Fibroblast of skin of left biceps (primary cell): ENCODE results near the gene RDH13.
"Not testable (repeated sequence)": the region's sequence is repeated elsewhere in the genome, so short reads cannot be mapped to it uniquely, and the experiment has no call there.

Experiments used
- DNase-seq, 2 experiments: peaks; one replicate each; pipeline ENCODE4 v3.0.0-alpha.2; 2013; ENCODE audit warnings: low read depth in 2 of 2

Gene RDH13

GRCh38 chr19:55077106-55077505 lies 14.2 kb upstream of the RDH13 start:
- DNase-seq, result no peak

DNA sequence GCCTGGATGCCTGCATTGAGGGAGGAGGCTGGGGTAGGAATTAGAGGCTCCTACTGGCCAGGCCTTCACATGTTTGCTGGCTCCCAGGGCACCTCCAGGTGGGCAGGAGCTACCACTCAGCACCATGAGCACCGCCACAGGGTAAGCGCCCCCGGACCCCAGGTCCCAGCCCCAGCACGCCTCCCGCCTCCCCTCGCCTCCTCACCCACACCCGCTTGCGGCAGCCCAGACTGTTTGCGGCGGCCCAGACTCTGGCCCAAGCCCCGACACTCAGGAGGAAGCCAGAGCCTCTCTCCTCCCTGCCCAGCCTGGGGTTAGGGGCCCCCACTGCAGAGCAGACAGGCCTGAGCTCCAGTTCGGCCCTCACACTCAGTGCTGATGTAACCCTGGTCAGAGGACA lies 13.4 kb upstream of the RDH13 start:
- DNase-seq, result no peak

DNA sequence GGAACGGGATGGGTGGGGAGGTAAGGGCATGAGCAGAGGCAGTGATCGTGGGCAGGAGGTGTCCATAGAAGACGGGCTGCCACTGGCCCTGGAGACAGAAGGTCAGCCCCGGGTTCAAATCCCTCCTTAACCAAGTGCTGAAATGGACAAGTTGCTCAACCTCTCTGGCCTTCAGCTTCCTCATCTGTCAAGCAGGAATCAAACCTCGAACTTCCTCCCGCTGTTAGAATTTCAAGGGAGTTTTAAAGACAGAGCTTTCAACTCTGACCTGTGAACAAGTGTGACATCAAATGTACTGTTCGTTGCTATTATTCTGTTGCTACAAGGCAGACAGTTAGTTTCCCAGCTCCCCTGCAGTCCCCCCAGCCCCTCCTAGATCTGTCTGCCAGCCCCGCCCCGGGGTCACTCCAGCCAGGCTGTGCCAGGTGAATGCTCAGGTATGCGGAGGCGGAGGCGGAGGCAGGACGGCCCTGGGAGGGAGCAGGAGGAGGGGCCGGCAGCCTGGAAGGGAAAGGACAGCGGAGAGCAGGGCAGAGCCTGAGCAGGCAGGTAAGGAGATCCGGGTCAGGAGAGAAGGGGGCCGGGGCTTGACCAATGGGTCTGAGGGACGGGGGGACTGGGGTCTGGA lies 12.5 kb upstream of the RDH13 start, which contains the start of gene EPS8L1:
TSS of gene EPS8L1 (plus strand) at position 499 of the 628 bp plus-strand sequence. CDS start 576 bp downstream, outside the sequence.
- DNase-seq, result no peak

DNA sequence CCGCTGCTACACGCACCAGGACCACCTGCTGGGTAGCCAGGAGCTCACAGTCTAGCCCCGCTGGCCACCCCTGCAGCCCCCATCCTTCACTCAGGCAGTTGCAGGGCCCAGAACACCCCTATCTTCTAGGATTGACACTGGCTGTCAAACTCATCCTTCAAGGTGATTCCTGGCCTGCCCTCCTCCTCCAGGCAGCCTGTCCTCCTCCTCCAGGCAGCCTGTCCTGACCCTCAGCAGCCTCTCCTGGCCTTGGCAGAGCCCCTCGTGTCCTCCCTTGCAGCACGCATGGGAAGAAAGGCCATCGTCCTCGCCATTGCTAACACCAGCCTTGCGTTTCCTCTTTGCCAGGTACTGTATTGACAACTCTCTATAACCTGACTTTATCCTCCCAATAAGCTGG lies 9.0 kb upstream of the RDH13 start:
- DNase-seq, result no peak

DNA sequence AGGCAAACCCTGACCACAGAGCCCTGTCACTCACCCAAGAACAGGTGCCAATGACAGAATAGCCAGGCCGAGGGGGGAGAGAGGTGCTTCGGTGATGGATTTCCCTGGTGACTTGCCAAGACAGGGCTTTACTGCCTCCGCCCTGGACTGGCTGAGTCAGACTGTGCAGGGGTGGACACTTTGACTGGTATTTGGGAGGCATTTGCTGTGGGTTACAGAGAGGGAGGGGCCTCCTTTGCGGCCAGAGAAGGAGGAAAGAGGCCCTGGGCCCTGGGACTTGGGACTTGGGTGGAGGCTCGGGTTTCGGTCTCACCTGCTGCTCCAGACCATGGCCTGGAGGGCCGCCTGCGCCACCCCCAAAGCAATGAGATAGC lies 8.2 kb upstream of the RDH13 start:
- no peak for DNase-seq

DNA sequence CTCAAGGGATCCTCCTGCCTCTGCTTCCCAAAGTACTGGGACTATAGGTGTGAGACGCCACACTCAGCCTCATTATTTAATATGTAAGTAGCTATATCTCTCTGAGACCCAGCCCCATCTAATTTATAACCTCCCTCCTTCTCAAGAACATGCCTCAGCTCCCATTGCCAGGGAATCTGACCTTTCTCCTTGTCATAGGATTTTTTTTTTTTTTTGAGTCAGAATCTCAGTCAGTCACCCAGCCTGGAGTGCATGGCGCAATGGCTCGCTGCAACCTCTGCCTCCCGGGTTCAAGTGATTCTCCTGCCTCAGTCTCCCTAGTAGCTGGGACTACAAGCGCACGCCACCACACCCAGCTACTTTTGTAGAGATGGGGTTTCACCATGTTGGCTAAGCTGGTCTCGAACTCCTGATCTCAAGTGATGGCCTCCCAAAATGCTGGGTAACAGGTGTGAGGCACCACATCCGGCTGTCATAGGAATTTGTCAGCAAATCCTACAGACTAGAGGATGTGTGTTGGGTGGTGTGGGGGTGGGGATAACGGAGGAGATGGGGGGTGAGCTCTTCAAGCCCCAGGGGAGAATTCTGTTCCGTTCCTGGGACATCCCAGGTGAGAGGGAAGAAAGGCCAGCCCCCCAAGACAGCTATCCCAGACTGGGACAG lies 7.6 kb upstream of the RDH13 start:
- DNase-seq, result no peak

DNA sequence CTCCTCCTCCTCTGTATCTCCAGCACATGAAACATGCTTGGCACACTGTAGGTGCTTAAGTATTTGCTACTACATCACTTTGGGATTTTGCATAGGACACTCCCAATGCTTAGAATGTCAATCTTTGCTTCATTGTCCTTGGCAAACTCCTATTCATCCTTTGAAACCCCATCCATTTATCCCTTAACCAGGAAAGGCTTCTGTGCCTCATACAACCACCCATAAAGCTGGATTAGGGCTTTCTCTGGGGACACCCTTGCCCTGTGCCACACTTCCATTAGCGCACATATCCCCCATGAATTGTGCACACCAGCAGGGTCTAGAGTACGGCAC lies 6.9 kb upstream of the RDH13 start:
- no peak for DNase-seq

GRCh38 chr19:55068950-55069864 lies 6.3 kb upstream of the RDH13 start:
- no peak for DNase-seq

- DNase-seq, result no peak
Measured at GRCh38 chr19:55067869-55068268, 4.9 kb upstream of the RDH13 start.

- no peak for DNase-seq
Measured at GRCh38 chr19:55066107-55066709, 3.3 kb upstream of the RDH13 start.

DNA sequence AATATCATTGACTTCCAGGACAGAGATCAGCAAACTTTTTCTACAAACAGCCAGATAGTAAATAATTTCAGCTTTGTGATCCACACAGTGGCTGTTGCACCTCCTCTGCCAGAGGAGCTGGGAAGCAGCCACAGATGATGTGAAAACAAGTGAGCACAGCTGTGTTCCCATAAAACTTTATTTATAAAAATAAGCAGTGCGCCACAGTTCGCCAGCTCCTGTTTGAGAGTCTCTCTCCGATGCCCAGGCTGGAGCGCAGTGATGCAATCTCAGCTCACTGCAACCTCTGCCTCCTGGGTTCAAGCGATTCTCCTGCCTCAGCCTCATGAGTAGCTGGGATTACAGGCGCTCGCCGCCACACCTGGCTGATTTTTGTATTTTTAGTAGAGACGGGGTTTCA lies 2.6 kb upstream of the RDH13 start:
- DNase-seq, result not testable (repeated sequence)

- no peak for DNase-seq
Measured at GRCh38 chr19:55063492-55063843, 520 bp upstream of the RDH13 start.

- not testable (repeated sequence) for DNase-seq
Measured at GRCh38 chr19:55060287-55060686, 2.7 kb downstream of the RDH13 start.

DNA sequence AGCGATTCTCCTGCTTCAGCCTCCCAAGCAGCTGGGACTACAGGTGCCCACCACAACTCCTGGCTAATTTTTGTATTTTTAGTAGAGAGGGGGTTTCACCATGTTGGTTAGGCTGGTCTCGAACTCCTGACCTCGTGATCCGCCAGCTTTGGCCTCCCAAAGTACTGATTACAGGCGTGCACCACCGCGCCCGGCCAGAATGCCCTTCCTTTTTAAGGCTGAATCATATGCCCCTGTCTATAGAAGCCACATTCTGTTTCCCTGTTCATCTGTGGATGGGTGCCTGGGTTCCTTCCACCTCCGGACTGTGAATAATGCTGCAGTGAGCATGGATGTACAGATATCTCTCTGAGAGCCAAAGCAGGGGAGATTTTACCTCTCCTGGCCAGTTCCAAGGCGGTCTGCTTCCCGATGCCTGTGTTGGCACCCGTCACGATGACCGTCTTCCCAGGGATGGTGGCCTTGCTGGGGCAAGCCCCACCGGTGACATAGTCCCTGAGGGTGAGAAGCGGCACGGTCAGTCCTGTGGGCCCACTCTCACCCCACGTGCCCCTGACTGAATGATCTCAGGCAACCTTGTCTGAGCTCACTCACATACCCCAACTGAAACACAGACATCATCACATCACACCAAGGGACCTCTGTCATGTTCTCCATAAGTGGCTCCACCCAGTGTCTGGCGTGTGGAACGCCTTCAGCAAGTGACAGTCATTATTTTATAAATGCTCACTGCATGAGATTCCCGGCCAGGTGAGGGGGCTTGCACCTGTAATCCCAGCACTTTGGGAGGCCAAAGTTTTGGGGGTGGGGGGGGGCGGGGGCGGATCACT lies 4.0 kb downstream of the RDH13 start:
- DNase-seq, result no peak

DNA sequence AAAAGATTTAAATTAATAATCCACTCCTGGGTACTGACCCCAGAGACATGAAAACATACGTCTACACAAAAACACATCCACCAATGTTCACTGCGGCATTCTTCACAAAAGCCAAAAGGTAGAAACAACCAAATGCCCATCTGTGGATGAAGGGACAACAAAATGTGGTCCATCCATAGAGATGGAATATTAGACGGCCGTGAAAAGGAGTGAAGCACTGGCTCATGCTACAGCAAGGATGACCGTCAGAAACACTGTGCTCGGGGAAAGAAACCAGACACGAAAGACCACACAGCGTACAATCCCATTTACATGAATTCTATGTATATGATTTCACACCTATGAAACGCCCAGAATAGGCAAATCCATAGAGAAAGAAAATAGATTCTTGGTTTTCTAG lies 6.1 kb downstream of the RDH13 start:
- DNase-seq, result no peak

DNA sequence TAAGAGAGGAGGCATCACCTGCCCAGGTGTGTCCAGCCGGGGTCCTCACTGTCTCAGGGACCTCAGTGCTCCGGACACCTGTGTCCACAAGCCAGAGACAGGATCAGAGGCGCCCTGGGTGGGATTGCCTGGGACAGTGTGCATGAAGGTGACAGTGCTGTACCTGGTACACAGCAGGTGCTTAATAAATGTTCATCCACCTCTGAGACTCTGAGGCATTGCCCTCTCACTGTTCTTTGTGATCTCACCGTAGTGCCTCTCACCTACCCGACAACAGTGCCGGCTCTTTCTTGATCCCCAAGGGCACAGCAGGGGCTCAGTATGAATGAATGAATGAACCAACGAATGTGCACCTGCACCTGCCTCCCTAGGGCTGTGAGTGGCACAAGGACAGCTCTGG lies 9.2 kb downstream of the RDH13 start:
- no peak for DNase-seq

- DNase-seq, result no peak
Measured at GRCh38 chr19:55050749-55051532, 12.0 kb downstream of the RDH13 start.

DNA sequence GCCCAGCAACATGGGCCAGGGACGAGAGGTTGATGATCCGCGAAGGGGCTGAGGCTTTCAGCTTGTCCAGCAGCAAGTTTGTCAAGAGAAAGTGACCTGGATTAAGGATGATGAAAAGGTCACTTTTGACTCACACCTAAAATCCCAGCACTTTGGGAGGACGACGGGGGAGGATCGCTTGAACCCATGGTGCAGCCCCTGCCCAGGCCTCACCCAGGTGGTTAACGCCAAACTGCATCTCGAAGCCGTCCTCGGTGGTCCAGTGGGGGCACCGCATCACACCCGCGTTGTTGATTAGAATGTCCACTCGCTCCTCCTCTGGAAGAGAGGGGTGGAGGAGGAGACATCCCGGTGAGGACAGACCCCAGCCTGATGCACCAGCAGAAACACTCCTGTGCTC lies 14.5 kb downstream of the RDH13 start:
- DNase-seq, result no peak

- DNase-seq, result no peak
Measured at GRCh38 chr19:55047951-55048350, 15.0 kb downstream of the RDH13 start.

DNA sequence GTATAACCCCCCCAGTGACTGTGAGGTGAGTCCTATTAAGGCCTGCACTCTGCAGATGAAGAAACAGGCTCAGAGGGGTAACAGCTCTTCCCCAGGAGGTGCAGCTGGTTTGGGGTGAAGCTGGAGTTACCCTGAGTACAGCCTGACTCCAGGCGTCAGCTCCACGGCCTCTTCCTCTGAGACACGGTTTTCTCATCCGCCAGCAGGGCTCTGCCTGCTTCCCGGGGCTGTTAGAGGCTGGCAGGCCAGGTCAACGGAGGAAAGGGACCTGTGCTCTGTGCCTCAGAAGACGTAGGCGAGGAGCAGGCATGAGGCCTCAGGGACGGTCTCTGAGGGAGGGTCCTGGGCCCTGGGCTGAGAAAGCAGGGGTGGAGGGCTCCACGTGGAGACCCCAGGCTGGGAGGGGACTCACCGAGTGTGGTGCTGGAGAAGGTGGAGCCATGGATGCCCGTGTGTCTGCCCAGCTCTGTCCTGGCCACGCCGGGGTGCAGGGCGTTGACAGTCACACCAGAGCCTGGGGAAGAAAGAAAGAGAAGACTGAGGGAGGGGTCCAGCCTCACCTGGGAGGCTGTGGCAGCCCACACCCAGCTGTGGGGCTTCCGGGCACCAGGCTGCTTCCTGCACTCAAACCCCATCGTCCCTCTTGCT lies 15.8 kb downstream of the RDH13 start:
- no peak for DNase-seq
